ENCODE results near the gene SAMMSON. TPM values are rescaled to one million over a fixed set of nuclear protein-coding genes. Genes with fewer than 3 reads are reported as not detected.

Gene SAMMSON
- total and polyA plus RNA-seq, 9 of the 15 experiments (the other 6 are each of a cell fraction or from before 2014, with no cell fraction given) = 0.65 to 4.4 (median 1.9) TPM

- FAIRE-seq = no peak
- no peak for DNase-seq (ENCODE audit: extremely low read depth in 1 of 4, low spot score in 3 of 4)
- Histone ChIP-seq H3K27me3 (ENCODE audit: control insufficient read depth in 2 of 2, insufficient read depth in 2 of 2, low read length in 2 of 2) (no peaks in the 10 kb centered on the region), H3K9me3 (replicated peaks; ENCODE audit: control insufficient read depth, insufficient read depth, low read depth, low read length) (no peaks in the 10 kb centered on the region), H3K9me1 (ENCODE audit: control insufficient read depth, insufficient read depth, low read length) (peaks cover 5% of the 10 kb centered on the region), H3K27ac (ENCODE audit: extremely low read depth, low read depth, low read length) (no peak overlapping the region), H3K36me3 (ENCODE audit: control insufficient read depth, insufficient read depth, low read length) (peaks cover 23% of the 10 kb centered on the region; the same call in 2 of the 3 replicates), H3K4me1 (replicated peaks in 1 of 2; ENCODE audit: control insufficient read depth in 2 of 2, insufficient read depth in 2 of 2, low read length in 2 of 2) (no peaks in the 10 kb centered on the region), H4K20me1 (replicated peaks; ENCODE audit: control insufficient read depth, insufficient read depth, low read length) (no peaks in the 10 kb centered on the region), H3K9ac (ENCODE audit: insufficient read depth in 1 of 2, low read depth in 2 of 2, low read length in 2 of 2) (no peak overlapping the region), H3K4me2 (ENCODE audit: insufficient read depth, low read length) (no peak overlapping the region), H3K4me3 (no peak overlapping the region), H3K79me2 (ENCODE audit: control insufficient read depth, insufficient read depth, low read length) (no peaks in the 10 kb centered on the region), H2AFZ (ENCODE audit: low read depth, low read length) (no peak overlapping the region)
- WGBS (ENCODE audit: insufficient coverage, low coverage, missing lambda C conversion rate) = 89% methylated on average over 7 of the region's 7 CpGs
- ChIA-PET POLR2A (no interaction called here), CTCF (ENCODE audit: low intra/inter-chr PET ratio) (no interaction called here)
- in situ Hi-C loops (cut with MboI) = no loop called here
- BruUV-seq (replicated peaks) = no TSS peak
- intact Hi-C loops (cut with micrococcal nuclease) = no loop called here
- no peak for ATAC-seq
- no peak for TF ChIP-seq PTRF (tag; IDR thresholded peaks at IDR 0.05)
- TF ChIP-seq CREB1 (IDR thresholded peaks at IDR 0.05) = no peak
- no peak for TF ChIP-seq CREB1 (CRISPR knock-in tag; IDR thresholded peaks at IDR 0.05)
- TF ChIP-seq ZBTB11 (CRISPR knock-in tag; IDR thresholded peaks at IDR 0.05) = no peak
- TF ChIP-seq E2F1 (CRISPR knock-in tag; IDR thresholded peaks at IDR 0.05) = no peak
- TF ChIP-seq SP2 (IDR thresholded peaks at IDR 0.05; ENCODE audit: extremely low read depth, low read depth, low read length, poor library complexity, severe bottlenecking) = no peak
- no peak for TF ChIP-seq ZNF354B (CRISPR knock-in tag; IDR thresholded peaks at IDR 0.05)
These were observed 40.0 kb upstream of the SAMMSON start for GRCh38 chr3:69959581-69959980.

Measured in K562 (cell line).